GM10266 (cell line): ENCODE results near the gene TSPAN14.

Experiments
- DNase-seq: peaks from one replicate; pipeline ENCODE4 v3.0.0; 2012; ENCODE audit errors: extremely low spot score
- TF ChIP-seq, protein P1 (sequence below): IDR thresholded peaks from 2 replicates; pipeline ENCODE4 v1.5.1; 2012; ENCODE audit warnings: mild to moderate bottlenecking, low read depth; ENCODE audit not compliant: control insufficient read depth, insufficient read depth; ENCODE audit errors: missing control alignments

The TSPAN14 gene

DNA sequence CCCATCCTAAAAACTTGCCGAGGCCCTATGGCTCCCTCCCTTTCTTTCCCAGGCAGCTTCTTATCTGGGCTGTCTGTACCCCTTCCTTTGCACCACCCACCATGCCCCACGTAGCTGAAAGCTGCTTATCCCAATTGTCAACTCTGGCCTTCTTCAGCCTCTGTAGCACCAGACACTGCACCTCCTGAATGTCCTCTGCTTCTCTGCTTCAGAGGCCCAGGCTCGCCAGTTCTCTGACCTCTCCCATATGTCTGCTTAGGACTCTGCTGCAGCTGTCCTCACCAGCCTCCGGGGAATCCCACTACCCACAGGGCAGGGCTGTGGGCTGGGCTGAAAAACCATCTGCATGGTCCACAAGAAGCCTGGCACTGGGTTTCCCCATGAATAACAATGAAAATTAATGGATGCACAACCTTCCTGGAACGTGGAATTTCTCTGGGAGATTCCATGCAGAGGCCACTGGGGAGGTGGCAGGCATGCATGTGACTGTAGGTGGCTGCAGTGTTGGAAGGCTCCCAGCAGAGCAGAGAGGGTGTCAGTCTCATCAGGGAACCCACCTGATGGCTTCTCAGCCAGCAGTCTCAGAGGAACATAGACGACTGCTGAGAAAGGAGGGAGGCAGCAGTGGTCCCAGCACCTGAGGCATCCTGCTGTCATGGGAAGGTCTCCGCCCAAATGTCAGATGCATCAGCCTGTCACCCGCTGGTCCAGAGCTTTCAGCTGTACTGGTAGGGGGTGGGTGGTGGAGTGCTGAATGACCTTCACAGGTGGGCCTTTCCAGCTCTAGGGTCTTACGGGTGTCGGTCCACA lies 66.8 kb downstream of the TSPAN14 start:
- TF ChIP-seq, protein P1, sequence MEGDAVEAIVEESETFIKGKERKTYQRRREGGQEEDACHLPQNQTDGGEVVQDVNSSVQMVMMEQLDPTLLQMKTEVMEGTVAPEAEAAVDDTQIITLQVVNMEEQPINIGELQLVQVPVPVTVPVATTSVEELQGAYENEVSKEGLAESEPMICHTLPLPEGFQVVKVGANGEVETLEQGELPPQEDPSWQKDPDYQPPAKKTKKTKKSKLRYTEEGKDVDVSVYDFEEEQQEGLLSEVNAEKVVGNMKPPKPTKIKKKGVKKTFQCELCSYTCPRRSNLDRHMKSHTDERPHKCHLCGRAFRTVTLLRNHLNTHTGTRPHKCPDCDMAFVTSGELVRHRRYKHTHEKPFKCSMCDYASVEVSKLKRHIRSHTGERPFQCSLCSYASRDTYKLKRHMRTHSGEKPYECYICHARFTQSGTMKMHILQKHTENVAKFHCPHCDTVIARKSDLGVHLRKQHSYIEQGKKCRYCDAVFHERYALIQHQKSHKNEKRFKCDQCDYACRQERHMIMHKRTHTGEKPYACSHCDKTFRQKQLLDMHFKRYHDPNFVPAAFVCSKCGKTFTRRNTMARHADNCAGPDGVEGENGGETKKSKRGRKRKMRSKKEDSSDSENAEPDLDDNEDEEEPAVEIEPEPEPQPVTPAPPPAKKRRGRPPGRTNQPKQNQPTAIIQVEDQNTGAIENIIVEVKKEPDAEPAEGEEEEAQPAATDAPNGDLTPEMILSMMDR = no peak
- no peak for DNase-seq

DNA sequence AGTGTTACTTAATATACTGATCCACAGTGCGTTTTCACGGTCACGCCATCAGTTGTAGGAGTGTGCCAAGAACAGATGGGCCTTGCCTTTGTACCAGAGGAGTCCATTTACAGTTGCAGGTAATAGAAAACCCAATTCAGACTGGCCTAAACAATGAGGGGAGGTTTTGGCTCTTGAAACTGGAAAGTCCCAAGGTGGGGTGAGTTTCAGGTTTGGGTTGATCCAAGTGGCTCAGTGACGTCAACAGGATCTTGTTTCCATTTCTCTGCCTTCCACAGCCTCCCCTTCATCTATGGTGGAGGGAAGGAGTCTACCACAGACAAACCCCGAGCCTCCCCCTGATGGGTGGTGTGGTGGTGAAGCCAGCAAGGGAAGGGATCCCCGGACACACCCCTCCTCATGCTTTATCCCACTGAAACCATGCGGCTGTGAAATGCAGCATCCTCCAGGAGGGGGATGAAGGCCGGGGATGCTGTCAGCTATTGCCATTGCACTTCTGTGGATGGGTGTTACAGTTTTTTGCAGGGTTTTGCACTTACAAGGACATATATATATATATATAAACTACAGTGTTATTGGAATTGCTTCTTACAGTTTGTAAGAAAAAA lies 68.8 kb downstream of the TSPAN14 start:
- DNase-seq = no peak
- TF ChIP-seq, protein P1 = no peak

DNA sequence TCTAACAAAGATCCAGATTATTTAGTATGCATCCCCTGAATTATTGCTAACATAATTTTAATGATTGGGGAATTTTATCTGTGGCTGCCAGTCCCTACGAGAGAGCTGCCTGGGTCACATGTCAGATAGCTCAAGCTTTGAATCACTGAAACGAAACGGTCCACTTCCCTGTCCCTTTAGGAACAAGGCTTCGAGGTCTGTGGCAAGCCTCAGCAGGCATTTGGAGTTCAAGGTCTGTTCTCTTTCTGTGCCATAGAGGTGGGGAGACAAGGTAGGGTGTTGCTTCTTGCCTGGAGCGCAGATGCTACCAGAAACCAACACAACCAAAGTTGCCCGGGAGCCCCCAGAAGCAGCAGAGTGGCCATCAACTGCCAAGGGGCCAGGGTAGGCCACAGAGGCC lies 69.7 kb downstream of the TSPAN14 start:
- DNase-seq = no peak
- TF ChIP-seq, protein P1 = no peak

DNA sequence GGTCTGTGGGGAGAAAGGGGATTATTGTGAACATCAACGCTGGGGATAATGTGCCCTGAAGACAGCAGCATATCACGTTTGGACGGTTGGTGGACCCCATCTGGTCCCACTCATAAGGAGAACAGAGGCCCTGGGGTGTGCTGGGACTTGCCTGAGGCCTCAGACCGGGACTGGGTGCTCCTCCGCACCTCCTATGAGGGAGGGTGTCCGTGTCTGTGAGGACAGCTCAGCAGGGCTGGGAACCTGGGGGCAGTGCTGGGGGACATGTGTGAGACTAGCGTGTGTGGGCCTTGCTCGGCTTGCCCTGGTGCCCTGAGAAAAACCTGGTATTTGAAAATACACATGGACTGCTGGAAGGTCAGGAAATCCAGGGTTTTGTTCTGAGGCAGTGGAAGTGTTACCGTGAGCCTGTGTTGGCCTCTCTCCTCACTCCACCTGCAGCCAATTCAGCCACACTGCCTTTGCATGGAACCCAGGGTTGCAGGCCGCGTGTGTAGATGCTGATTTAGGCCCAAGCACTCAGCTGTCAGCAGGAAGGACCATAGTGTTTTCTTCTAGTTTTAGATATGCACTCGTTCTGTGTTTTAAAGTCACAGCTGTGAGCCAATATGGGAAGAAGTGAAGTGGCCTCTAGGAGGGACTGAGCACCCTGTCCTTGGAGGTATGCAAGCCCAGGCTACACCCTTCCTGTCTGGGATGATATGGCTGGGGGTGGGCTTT lies 70.2 kb downstream of the TSPAN14 start:
- DNase-seq = no peak
- TF ChIP-seq, protein P1 = no peak

DNA sequence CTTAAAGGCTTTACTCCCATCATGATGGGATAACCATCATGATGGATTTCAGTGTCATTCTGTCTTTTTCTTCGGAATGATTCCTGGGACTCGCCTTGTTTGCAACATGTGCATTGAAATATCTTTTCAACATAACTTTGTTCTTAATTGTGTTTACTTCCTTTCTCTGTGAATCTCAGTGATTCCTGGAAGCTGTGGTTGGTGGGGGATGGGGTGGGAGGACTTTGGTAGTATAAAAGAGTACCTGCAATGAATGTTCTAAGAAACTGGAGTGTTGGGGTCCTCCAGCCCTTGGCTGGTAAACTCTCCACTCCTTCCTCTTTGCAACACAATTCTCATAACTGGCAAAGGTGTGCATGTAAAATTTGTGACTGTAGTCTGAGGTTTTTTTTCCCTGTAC lies 72.1 kb downstream of the TSPAN14 start:
- no peak for DNase-seq
- TF ChIP-seq, protein P1 = no peak

DNA sequence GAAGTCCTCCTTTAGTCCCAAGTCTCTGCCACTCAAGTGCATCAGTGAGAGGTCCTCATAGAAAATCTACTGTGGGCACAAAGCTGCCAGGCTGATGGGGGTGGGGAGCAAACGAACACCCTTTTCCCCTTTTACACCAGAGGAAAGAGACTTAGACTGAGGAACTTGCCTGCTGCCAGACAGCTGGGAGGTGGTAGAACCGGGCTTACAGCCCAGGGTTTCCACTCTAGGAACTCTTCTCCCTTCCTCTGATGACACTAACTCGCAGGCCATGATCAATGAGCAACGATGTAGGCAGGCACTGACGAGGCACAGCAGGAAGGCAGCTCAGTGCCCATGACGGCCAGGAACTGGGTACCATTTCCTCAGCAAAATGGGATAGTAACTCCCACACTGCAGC lies 72.6 kb downstream of the TSPAN14 start:
- TF ChIP-seq, protein P1 = no peak
- no peak for DNase-seq
